Breast epithelium (tissue), 3 donors: ENCODE data around the gene TM4SF1.

ENCODE experiments used
- POLR2A ChIP-seq: fragments of 450-650 bp; IDR thresholded peaks from one replicate; pipeline ENCODE4 v1.6.1; 2016; ENCODE audit warnings: antibody characterized with exemption, mild to moderate bottlenecking, moderate library complexity
- POLR2AphosphoS5 ChIP-seq, 3 donors: sonication (generic); formaldehyde crosslinking; IDR thresholded peaks; one replicate each; pipeline ENCODE4 v1.6.1; 2017; ENCODE audit warnings: antibody characterized with exemption in 3 of 3
- TF ChIP-seq, protein P1 (sequence below), 3 donors: fragments of 450-650 bp; IDR thresholded peaks; one replicate each; pipeline ENCODE4 v1.5.1; 2016 to 2017; ENCODE audit warnings: antibody characterized with exemption in 3 of 3, mild to moderate bottlenecking in 3 of 3, moderate library complexity in 3 of 3

DNA sequence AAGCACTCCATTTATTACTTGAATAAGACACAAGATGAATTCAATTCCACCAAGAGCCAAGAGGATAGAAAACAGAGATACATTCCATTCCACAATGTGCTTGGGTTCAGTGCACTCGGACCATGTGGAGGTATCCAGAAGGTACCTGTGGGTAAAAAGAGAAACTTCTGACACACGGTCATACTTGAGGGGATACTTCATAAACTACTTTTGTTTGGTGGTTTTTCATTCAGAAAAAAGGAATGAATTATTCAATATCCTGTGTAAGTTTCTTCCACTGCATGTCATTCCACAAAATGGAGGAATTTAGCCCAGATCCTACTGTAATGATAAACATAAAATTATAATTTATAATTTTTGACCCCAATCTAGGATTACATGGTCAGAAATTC is 5.7 kb downstream of the TM4SF1 start:
- TF ChIP-seq, protein P1, sequence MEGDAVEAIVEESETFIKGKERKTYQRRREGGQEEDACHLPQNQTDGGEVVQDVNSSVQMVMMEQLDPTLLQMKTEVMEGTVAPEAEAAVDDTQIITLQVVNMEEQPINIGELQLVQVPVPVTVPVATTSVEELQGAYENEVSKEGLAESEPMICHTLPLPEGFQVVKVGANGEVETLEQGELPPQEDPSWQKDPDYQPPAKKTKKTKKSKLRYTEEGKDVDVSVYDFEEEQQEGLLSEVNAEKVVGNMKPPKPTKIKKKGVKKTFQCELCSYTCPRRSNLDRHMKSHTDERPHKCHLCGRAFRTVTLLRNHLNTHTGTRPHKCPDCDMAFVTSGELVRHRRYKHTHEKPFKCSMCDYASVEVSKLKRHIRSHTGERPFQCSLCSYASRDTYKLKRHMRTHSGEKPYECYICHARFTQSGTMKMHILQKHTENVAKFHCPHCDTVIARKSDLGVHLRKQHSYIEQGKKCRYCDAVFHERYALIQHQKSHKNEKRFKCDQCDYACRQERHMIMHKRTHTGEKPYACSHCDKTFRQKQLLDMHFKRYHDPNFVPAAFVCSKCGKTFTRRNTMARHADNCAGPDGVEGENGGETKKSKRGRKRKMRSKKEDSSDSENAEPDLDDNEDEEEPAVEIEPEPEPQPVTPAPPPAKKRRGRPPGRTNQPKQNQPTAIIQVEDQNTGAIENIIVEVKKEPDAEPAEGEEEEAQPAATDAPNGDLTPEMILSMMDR (IDR thresholded peaks at IDR 0.05) = no peak
- TF ChIP-seq POLR2A = no peak
- TF ChIP-seq POLR2AphosphoS5 (IDR thresholded peaks at IDR 0.05) = no peak
